T-helper 17 cell (primary cell): ENCODE data around the gene RILPL1. TPM values are rescaled to one million over a fixed set of nuclear protein-coding genes. Genes with fewer than 3 reads are reported as not detected.
"Not testable (repeated sequence)": the region's sequence is repeated elsewhere in the genome, so short reads cannot be mapped to it uniquely, and the experiment has no call there.

Experiments
- ATAC-seq: fragments of 150-1000 bp; cut with Tn5 transposase; 2 replicates; pipeline ENCODE4 v1.10.0; 2021; ENCODE audit warnings: mild to moderate bottlenecking, moderate library complexity
- DNase-seq, 3 donors: peaks; one replicate each; pipeline versions ENCODE4 v3.0.0 to v3.0.0-alpha.2; 2020 to 2021
- H3K9me3 ChIP-seq: one replicate; pipeline ENCODE4 v1.7.0; 2013; ENCODE audit warnings: low read length, mild to moderate bottlenecking; ENCODE audit not compliant: control insufficient read depth, poor library complexity, severe bottlenecking
- H3K27ac Mint-ChIP-seq: one replicate; pipeline ENCODE4 v1.8.0; 2022; ENCODE audit warnings: mild to moderate bottlenecking, moderate library complexity, mixed read lengths
- H3K27me3 Mint-ChIP-seq: one replicate; pipeline ENCODE4 v1.8.0; 2022; ENCODE audit warnings: mixed read lengths
- H3K36me3 Mint-ChIP-seq: one replicate; pipeline ENCODE4 v1.8.0; 2022; ENCODE audit warnings: low read depth, mixed read lengths
- H3K4me1 Mint-ChIP-seq: one replicate; pipeline ENCODE4 v1.8.0; 2022; ENCODE audit warnings: mild to moderate bottlenecking, mixed read lengths
- H3K4me3 Mint-ChIP-seq: one replicate; pipeline ENCODE4 v1.8.0; 2022; ENCODE audit warnings: mild to moderate bottlenecking, moderate library complexity, mixed read lengths
- total RNA-seq, 4 donors: library from RNA in 2 of 4; stranded (reverse) in 2 of 4; gene quantifications; one replicate each; pipeline ENCODE4 v1.2.3 and lab custom pipeline; 2022 to 2026

RILPL1 gene
- total RNA-seq, 2 donors from 2014 or later = 3.4 TPM

DNA sequence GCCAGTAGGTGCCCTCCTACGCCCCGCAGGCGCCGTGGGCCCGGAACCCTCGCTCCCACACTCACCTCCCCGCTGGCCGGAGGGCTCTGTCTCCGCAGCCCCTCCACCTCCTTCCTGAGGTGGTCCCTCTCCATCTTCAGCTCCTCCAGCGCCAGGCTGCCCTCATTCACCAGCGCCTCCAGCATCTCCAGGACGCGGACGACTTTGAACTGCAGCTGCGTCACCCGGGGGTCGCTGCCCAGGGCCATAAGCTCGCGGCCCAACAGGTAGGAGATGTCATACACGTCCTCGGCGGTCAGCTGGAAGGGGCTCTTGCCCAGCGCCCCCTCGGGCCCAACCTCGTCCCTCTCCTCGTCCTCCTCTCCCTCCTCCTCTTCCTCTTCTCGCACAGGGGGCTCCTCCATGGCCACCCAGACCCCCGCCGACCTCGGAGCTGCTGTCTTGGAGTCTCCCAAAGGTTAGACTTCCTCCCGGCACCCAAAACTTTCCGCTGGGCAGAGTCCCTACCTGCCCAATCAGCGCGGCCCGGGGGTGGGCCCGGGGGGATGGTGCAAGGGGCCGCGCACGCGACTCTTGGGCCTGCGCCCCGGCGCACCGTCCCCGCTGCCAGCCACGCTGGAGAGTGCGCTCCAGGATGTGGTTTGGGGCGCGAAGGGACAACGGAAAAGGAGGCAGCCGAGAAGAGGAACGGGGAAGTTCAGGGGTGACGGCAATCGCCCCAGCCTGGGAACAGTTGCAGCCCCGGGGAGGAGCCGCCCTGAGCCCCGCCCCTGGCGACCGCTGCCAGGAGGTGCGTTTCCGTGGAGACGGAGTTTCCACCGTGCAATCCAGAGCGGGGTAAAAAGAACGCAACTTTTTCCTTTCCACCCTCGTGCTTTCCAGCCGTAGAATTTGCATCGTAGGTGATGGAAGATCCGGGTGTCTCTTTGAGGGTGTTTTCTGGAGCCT, 97.2 kb downstream of the RILPL1 start, which contains the start of gene RILPL2:
TSS of gene RILPL2 (minus strand) at position 668 of the 948 bp plus-strand sequence. CDS start at position 404, 264 bp downstream.
- Mint-ChIP-seq H3K36me3 (peaks cover 2% of the 10 kb centered on the region), H3K27me3 (no peaks in the 10 kb centered on the region), H3K4me1 (peaks cover 26% of the 10 kb centered on the region), H3K27ac (peak within 1 kb of the TSS; percentile 96), H3K4me3 (peak within 1 kb of the TSS; percentile 97)
- H3K9me3 ChIP-seq = no peaks in the 10 kb centered on the region
- peak; percentile 88 to 92 (median 88) for DNase-seq
- peak; percentile 86 for ATAC-seq

DNA sequence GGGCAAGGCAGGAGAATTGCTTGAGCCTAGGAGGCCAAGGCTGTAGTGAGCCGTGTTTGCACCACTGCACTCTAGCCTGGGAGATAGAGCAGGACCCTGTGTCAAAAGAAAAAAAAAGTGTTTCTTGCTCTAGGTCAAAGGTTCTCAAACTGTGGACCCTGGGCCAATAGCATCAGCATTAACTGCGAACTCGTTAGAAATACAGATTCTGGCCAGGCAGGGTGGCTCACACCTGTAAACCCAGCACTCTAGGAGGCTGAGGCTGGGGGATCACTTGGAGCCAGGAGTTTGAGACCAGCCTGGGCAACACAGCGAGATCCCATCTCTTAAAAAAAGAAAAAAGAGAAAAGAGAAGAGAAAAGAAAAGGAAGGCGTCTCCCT, 97.9 kb downstream of the RILPL1 start:
- peak overlapping the region; percentile 96 for H3K27ac Mint-ChIP-seq
- H3K9me3 ChIP-seq = no peaks in the 10 kb centered on the region
- no peak for ATAC-seq
- no peak for DNase-seq
- peaks cover 31% of the 10 kb centered on the region for H3K4me1 Mint-ChIP-seq
- peaks cover 2% of the 10 kb centered on the region for H3K36me3 Mint-ChIP-seq
- H3K27me3 Mint-ChIP-seq = no peaks in the 10 kb centered on the region
- peak overlapping the region; percentile 97 for H3K4me3 Mint-ChIP-seq

- ATAC-seq (no peak), DNase-seq (no peak)
- peak overlapping the region; percentile 97 for H3K4me3 Mint-ChIP-seq
- peaks cover 33% of the 10 kb centered on the region for H3K4me1 Mint-ChIP-seq
- peak overlapping the region; percentile 96 for H3K27ac Mint-ChIP-seq
- no peaks in the 10 kb centered on the region for H3K9me3 ChIP-seq
- peaks cover 2% of the 10 kb centered on the region for H3K36me3 Mint-ChIP-seq
- H3K27me3 Mint-ChIP-seq = no peaks in the 10 kb centered on the region
Observed at GRCh38 chr12:123433615-123434014, 99.9 kb downstream of the RILPL1 start.

GRCh38 chr12:123431951-123432817, 101.3 kb downstream of the RILPL1 start:
- peak; percentile 58 for ATAC-seq
- not testable (repeated sequence) for H3K27me3 Mint-ChIP-seq, H3K36me3 Mint-ChIP-seq, H3K9me3 ChIP-seq
- peak; percentile 16 to 43 (median 22) for DNase-seq
- Mint-ChIP-seq H3K4me3 (peak overlapping the region; percentile 97), H3K4me1 (peaks cover 38% of the 10 kb centered on the region), H3K27ac (peak overlapping the region; percentile 96)

DNA sequence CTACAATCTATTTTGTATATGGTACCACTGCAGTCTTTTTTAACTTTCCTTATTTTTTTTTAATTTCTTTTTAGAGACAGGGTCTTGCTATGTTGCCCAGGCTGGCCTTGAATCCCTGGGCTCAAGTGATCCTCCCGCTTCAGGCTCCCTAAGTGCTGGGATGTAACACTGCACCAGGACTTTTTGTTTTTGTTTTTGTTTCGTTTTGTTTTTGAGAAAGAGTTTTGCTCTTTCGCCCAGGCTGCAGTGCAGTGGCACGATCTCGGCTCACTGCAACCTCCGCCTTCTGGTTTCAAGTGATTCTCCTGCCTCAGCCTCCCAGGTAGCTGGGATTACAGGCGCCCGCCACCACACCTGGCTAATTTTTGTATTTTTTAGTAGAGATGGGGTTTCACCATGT, 104.4 kb downstream of the RILPL1 start:
- DNase-seq, H3K36me3 Mint-ChIP-seq, H3K27me3 Mint-ChIP-seq, ATAC-seq, H3K9me3 ChIP-seq: not testable (repeated sequence)
- Mint-ChIP-seq H3K4me1 (peaks cover 34% of the 10 kb centered on the region), H3K4me3 (peak overlapping the region; percentile 21), H3K27ac (peak overlapping the region; percentile 99)

GRCh38 chr12:123428591-123428990, 104.9 kb downstream of the RILPL1 start:
- Mint-ChIP-seq H3K4me3 (peak overlapping the region; percentile 21), H3K36me3 (peaks cover 2% of the 10 kb centered on the region), H3K4me1 (peaks cover 35% of the 10 kb centered on the region), H3K27me3 (no peaks in the 10 kb centered on the region), H3K27ac (peak overlapping the region; percentile 99)
- no peaks in the 10 kb centered on the region for H3K9me3 ChIP-seq
- no peak for DNase-seq
- no peak for ATAC-seq

- Mint-ChIP-seq H3K27me3 (no peaks in the 10 kb centered on the region), H3K27ac (peak overlapping the region; percentile 99), H3K4me3 (peak overlapping the region; percentile 64), H3K36me3 (peaks cover 2% of the 10 kb centered on the region), H3K4me1 (peaks cover 27% of the 10 kb centered on the region)
- peak; percentile 93 for ATAC-seq
- H3K9me3 ChIP-seq = no peaks in the 10 kb centered on the region
- peak; percentile 18 to 45 (median 33) for DNase-seq
Observed at GRCh38 chr12:123427036-123427769, 106.3 kb downstream of the RILPL1 start.

- Mint-ChIP-seq H3K4me1 (peaks cover 14% of the 10 kb centered on the region), H3K36me3 (peaks cover 5% of the 10 kb centered on the region), H3K4me3 (no peak overlapping the region), H3K27me3 (no peaks in the 10 kb centered on the region), H3K27ac (peak overlapping the region; percentile 53)
- no peaks in the 10 kb centered on the region for H3K9me3 ChIP-seq
- ATAC-seq (no peak), DNase-seq (no peak)
Observed at GRCh38 chr12:123421314-123421713, 112.2 kb downstream of the RILPL1 start.

Other genes starting within 250 kb of the RILPL1 start
- gene SBNO1, start 168.9 kb downstream of the RILPL1 start, total RNA-seq = 10 to 100 TPM; 29.5 to 33.6 TPM
- 10 to 100 TPM; 32.3 to 34.9 TPM for gene KMT5A, start 149.6 kb downstream of the RILPL1 start, total RNA-seq
- gene RILPL2, start 97.0 kb downstream of the RILPL1 start, total RNA-seq = 10 to 100 TPM in 1 of 2 donors, 1 to 10 TPM in 1; 9.6 to 11.8 TPM
- gene SNRNP35, start 75.6 kb downstream of the RILPL1 start, total RNA-seq = 10 to 100 TPM; 31.3 to 36.5 TPM
- gene TMED2, start 50.8 kb upstream of the RILPL1 start, total RNA-seq = 100 to 1,000 TPM in 1 of 2 donors, 10 to 100 TPM in 1; 91.8 to 102 TPM
- 10 to 100 TPM; 22.7 to 26.0 TPM for gene DDX55, start 68.4 kb upstream of the RILPL1 start, total RNA-seq
- 10 to 100 TPM; 43.0 to 45.6 TPM for gene EIF2B1, start 100.0 kb upstream of the RILPL1 start, total RNA-seq
- 10 to 100 TPM; 14.6 to 17.1 TPM for gene GTF2H3, start 100.1 kb upstream of the RILPL1 start, total RNA-seq
- 1 to 10 TPM; 5.1 to 6.0 TPM for gene TCTN2, start 137.4 kb upstream of the RILPL1 start, total RNA-seq
- 10 to 100 TPM; 34.9 to 38.3 TPM for gene ATP6V0A2, start 178.6 kb upstream of the RILPL1 start, total RNA-seq
- under 1 TPM; 0.08 to 0.25 TPM for gene DNAH10, start 228.6 kb upstream of the RILPL1 start, total RNA-seq